GM18951 (cell line): ENCODE data around the gene MCC.

Experiments used
- POLR2A ChIP-seq: IDR thresholded peaks from 4 replicates; pipeline ENCODE4 v1.6.1; 2011; ENCODE audit warnings: mild to moderate bottlenecking; ENCODE audit not compliant: insufficient read length, insufficient read depth; ENCODE audit errors: extremely low read depth
- in situ Hi-C: fragments of 300-500 bp; cut with MboI; formaldehyde crosslinking; loops from one replicate; pipeline ENCODE4 v1.12.0; 2022; ENCODE audit warnings: low sequenced_read_pairs, mixed read lengths, inconsistent platforms; ENCODE audit not compliant: unreplicated experiment

Gene MCC

DNA sequence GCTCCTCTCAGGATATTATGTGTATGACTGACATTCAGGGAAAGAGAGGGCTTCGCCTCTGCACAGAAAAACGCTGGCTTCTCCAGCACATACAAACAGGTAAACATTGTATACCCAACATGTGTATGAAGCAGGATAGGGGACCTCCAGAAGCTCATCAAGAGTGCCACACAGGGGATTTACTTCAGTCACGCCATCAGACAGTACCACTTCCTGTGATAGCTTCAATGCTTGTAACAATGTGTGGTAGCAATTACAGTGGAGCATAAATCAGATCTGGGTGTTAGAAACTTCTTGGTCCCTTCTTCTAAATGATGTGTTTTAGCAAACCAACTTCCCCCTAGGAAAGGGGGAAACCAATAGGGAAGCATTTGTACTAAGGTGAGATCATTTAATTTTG is 214.3 kb downstream of the MCC start:
- in situ Hi-C loops = no loop called here
- TF ChIP-seq POLR2A = no peak

DNA sequence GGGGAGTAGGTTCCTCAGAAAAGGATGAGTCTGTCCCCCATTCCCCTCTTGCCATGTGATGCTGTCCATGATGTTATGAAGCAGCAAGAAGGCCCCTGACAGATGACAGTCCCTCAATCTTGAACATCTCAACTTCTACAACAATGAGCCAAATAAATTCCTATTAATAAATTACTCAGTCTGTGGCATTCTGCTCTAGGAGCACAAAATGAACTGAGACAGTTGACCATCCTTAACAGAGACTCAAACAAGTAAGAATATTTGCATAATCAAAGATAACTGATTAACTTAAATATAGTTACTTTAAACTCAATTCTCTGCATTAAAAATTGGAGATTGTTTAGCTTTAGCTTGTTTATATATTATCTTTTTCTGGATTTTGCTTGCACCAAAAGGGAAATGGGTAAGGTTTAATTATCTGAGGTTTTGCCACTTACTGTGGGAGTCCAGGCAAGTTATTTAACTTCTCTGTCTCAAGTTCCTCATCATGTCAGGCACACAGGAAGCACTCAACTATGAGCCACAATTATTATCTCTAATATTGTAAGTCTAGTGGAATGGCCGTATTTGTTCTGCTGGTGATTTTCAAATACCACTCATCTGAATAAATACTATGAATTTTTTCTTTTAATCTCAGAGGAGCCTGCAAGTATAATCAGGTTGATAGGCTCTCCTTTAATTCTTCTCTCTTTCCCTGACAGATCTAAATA is 216.4 kb downstream of the MCC start:
- no peak for TF ChIP-seq POLR2A
- in situ Hi-C loops = no loop called here

DNA sequence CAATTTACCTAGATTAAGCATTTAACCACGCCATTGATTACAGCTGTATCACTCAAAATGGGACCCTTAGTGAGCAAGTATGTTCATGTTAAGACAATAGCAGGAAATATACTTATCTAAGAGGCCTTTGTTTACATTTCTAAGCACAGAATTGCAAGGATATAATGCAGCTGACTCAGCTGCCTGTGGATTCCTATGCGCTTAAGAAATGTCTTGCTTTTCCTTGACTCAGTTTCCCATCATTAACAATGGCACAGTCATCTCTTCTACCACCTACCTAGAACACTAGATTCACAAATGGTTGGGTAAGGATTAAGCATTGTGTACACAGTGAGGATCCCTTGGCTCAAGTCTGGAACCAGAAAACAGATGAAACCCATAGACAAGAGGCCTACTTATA is 217.2 kb downstream of the MCC start:
- in situ Hi-C loops = no loop called here

DNA sequence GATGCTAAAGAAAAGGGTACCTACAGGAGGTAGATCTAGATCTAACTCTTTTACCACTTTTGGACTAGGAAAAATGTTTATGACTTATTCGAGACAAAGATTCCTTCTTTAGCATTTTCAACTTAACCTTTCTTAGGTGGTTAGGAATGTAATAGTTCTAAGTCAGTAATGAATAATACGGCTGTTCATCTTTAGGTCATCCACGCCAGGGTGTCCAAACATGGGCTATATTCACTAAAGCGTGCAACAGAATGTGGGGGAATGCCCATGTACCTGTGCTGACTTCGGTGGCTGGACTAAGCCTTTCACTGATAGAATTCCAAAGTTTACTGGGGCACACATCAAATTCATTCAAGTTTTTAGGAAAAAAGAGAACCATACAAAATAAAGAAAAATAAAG is 218.2 kb downstream of the MCC start:
- in situ Hi-C loops = no loop called here
- no peak for TF ChIP-seq POLR2A

More for the DNA sequence above, 217.2 kb downstream of the MCC start:
- TF ChIP-seq POLR2A = no peak

DNA sequence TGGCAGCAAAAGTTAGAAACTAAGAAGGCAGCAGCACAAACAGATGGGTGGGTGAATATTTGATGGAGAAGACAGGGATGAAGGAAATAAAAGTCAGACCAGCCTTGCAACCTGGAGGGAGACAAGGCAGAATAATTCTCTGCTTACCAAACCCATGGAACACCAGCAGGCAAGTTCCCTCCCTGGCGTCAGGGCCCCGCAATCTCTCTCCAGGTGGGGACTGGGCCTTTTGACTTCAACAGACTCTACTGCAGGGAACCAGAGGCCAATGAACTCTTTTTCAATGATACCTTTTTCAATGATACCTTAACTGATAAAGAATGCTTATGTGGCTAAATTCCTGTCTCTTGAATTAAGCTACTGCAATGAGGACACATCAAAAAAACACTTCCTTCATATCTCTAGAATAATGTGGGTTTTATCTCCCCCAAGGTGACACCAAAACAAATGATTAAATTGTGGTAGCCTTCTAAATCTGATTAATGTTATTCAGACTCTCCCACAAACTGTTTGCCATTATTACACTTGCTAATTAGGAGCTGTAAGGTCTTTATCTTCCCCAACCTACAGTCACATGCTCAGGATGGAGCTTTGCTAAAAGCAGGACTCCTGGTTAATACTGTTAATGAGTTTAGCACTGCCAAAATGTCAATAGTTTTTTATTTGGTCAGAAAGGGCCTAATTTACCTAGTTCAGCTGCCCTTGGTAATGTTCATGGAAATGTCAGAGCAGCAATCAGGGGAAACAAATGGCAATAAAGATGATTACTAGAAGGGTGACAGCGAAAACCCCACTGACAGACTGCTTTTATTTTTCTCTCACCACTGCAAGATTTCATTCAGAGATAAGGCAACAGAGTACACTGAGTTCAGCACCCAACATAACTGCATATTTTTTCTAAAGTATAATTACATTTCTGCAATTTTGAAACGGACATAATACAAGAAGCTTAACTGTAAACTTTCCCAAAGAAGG is 218.9 kb downstream of the MCC start:
- in situ Hi-C loops = no loop called here
- TF ChIP-seq POLR2A = no peak

DNA sequence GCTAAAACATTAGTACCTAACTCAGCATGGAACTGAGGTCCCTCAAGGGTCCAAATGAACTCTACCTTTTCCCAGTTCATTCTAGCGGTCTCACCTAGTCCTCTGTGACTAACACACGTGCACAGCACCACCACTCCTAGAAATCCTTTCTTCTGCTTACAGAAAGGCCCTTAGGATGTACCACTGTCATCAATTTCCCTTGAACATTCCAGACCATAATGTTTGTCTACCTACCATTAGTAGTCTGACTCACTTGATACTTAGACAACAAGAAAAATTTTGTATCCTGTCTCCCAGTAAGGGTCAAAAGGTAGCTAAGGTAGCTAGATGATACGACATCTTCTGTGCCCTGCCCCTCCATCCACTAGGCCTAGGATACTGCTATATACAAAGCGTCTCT is 220.0 kb downstream of the MCC start:
- in situ Hi-C loops = no loop called here
- no peak for TF ChIP-seq POLR2A

DNA sequence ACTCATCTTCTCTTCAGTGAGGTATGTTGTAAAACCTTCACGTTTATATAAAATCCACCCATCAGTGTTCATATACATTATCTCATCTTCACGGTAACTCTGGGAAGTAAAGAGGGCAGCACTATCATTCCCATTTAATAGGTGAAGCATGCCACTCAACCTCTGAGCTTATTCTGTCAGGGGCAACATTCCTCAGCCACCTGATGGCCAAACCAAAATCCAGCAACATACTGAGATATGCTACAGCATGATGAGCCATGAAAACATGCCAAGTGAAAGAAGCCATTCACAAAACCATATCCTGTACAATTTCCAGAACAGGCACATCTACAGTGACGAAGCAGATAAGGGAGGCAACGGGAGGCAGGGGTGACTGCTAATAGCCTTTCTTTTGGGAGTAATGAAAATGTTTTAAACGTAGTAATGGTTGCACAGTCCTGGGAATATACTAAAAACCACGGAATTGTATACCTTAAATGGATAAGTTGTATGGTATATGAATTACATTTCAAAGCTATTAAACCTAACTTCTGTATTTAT is 220.8 kb downstream of the MCC start:
- in situ Hi-C loops = no loop called here
- TF ChIP-seq POLR2A = no peak

DNA sequence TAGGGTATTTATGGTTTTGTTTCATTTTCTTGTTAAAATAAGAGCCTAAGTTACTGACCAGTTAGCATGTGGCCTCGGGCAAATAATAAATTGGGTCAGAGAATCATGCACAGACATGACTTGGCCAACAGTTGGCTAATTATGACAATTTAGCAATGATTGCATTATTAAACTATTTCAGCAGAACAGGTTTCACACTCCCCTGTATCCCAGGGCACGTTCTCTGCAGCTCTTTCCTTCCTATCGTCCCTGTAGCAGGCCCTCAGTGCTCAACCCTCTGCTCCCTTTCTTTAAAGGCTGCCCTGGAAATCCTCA is 221.4 kb downstream of the MCC start:
- TF ChIP-seq POLR2A = no peak
- in situ Hi-C loops = no loop called here

DNA sequence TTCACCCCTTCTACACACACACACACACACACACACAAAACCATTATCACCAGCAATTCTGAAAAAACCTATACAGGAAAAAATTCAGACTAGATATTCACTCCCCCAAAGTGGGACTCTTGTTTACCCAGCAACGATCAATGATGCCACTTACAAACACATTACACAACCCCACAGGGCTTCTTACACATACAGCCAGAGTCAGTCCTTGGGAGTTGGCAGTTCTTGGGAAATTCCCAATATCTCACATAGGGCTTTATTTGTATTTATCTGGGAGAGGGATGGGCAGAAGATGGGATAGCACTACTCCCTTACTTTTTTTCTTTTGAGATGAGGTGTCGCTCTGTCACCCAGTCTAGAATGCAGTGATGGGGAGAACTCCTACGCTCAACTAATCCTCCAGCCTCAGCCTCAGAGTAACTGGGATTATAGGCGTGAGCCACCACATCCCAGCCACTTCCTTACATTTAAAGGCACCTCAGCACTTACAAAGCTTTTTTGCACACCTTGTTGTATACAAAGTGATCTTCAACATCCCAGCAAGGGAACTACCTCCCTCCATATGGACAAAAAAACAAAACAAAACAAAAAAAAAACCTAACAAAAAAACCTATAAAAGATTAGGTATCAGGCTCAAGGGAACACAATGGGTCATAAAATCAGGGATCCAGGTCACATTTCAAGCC is 221.9 kb downstream of the MCC start:
- in situ Hi-C loops = no loop called here
- TF ChIP-seq POLR2A = no peak

DNA sequence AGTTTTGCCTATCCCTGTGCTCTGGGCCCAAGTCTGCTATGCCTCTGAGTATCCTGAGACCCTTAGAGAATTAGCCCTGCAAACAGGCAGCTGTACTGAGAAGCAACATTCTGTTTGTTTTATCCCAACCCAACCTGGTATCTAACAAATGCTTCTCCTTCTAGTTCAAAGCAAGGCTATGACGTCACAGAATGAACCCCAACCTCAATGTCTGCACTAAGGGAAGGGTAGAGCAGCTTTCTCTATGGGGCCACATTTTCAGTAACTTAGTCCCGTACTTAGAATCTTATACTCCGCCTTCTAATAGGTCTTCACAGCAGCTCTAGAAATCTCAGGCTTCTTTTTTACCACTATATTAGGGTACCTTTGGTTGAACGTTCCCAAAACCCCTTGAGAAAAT is 223.1 kb downstream of the MCC start:
- in situ Hi-C loops = no loop called here
- TF ChIP-seq POLR2A = no peak

DNA sequence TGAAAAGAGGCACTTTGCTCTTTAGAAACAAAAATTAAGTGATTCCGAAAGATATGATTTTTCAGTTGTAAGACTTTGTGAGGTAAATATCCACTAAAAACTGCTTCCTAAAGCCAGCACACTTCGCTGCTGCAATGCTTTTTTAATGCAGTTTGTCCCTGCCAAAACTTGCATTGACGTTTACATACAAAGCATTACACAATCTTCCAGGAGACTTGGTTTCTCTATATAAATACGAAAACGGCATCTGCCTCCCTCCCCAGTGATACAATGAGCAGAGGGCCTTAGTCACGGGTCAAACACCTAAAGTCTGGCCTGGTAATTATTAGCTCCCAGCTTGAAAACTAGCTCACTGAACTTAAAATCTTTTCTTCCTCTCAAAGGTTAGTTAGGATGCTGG is 224.2 kb downstream of the MCC start:
- in situ Hi-C loops = no loop called here
- TF ChIP-seq POLR2A = no peak

DNA sequence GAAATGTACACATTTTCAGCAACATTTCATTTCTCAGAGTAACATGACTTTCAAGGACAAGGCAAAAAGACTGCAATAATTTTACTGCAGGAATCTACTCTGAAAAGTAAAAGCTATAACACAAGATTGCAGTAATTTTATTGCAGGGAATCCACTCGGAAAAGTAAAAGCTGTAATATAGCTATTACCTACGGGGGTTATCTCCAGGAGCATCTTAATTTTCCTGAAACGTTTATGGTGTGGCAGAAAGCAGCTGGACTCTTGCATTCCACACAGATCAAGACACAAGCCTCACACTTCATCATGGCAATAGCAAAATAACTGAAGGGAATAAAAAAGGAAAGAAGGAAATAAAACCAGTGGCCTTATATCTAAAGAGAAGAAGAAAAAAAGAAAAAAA is 224.7 kb downstream of the MCC start:
- in situ Hi-C loops = no loop called here
- no peak for TF ChIP-seq POLR2A

DNA sequence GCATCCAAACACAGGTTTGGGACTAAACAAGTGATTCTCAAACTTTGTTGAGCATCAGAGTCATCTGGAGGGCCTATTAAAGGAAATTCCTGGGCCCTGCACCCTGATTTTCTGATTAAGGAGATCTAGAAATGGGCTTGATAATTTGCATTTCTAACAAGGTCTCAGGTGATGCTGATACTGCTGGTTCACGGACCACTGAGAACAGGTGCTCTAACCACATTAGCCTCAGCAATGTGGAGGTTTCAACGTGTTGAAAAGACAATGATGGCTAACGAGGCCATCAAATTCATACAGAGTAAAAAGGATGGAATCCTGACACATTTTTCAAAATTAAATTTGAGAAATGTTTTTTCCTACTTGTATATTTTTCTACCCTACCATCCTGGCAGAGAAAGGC is 225.6 kb downstream of the MCC start:
- no peak for TF ChIP-seq POLR2A

More for the DNA sequence above, 225.6 kb downstream of the MCC start:
- in situ Hi-C loops = no loop called here
